GM12873 (cell line): ENCODE results near the gene ZSWIM6.

Experiments
- CTCF ChIP-seq: IDR thresholded peaks from 2 replicates; pipeline ENCODE4 v1.5.1; 2012; ENCODE audit warnings: low read depth, mild to moderate bottlenecking, moderate library complexity, low read length, control low read depth; ENCODE audit not compliant: insufficient read depth; ENCODE audit errors: missing control alignments

ZSWIM6 gene

GRCh38 chr5:61440596-61440995 is 108.5 kb downstream of the ZSWIM6 start:
- TF ChIP-seq CTCF: no peak

GRCh38 chr5:61441742-61442141 is 109.7 kb downstream of the ZSWIM6 start:
- no peak for TF ChIP-seq CTCF

- no peak for TF ChIP-seq CTCF
Measured at GRCh38 chr5:61447780-61448495, 115.9 kb downstream of the ZSWIM6 start.

- TF ChIP-seq CTCF: no peak
Measured at GRCh38 chr5:61449804-61450492, 117.9 kb downstream of the ZSWIM6 start.

- no peak for TF ChIP-seq CTCF
Measured at GRCh38 chr5:61450493-61451279, 118.6 kb downstream of the ZSWIM6 start.

GRCh38 chr5:61455179-61456006 is 123.3 kb downstream of the ZSWIM6 start:
- no peak for TF ChIP-seq CTCF
